Endothelial cell (in vitro differentiated cells): ENCODE data around the gene CGGBP1. TPM values are rescaled to one million over a fixed set of nuclear protein-coding genes. Genes with fewer than 3 reads are reported as not detected.

Experiments used
- DNase-seq: peaks from one replicate; pipeline ENCODE4 v3.0.0; 2021; ENCODE audit warnings: low spot score
- H3K27ac Mint-ChIP-seq: one replicate; pipeline ENCODE4 v1.8.0; 2021; ENCODE audit warnings: mixed read lengths, inconsistent platforms; ENCODE audit not compliant: unreplicated experiment
- H3K27me3 Mint-ChIP-seq: one replicate; pipeline ENCODE4 v1.8.0; 2021; ENCODE audit warnings: mild to moderate bottlenecking, moderate library complexity, mixed read lengths, inconsistent platforms; ENCODE audit not compliant: unreplicated experiment
- H3K36me3 Mint-ChIP-seq: one replicate; pipeline ENCODE4 v1.8.0; 2021; ENCODE audit warnings: mild to moderate bottlenecking, low read depth, mixed read lengths, inconsistent platforms; ENCODE audit not compliant: unreplicated experiment
- H3K4me1 Mint-ChIP-seq: one replicate; pipeline ENCODE4 v1.8.0; 2021; ENCODE audit warnings: mild to moderate bottlenecking, mixed read lengths, inconsistent platforms; ENCODE audit not compliant: unreplicated experiment
- H3K4me3 Mint-ChIP-seq: one replicate; pipeline ENCODE4 v1.8.0; 2021; ENCODE audit warnings: mild to moderate bottlenecking, mixed read lengths, inconsistent platforms; ENCODE audit not compliant: unreplicated experiment
- H3K9me3 Mint-ChIP-seq: one replicate; pipeline ENCODE4 v1.8.0; 2021; ENCODE audit warnings: mixed read lengths, inconsistent platforms; ENCODE audit not compliant: unreplicated experiment
- total RNA-seq: library from RNA; stranded (reverse); fragmentation: NEBNext Ultra II Directional; extraction: Animal tissue kit (Norgen Biotek cat#: 25700); gene quantifications from one replicate; pipeline ENCODE4 v1.2.1, GENCODE V29; 2021; ENCODE audit not compliant: unreplicated experiment
- TF ChIP-seq, protein P1 (sequence below): fragments of 200-600 bp; sonication (generic); IDR thresholded peaks from one replicate; pipeline ENCODE4 v1.5.0; 2021; ENCODE audit warnings: antibody characterized with exemption; ENCODE audit not compliant: unreplicated experiment

Gene CGGBP1
- total RNA-seq, 1 donor from 2014 or later, result 73.8 TPM

- peak overlapping the region; percentile 99 for H3K4me3 Mint-ChIP-seq
- peaks cover 25% of the 10 kb centered on the region for H3K36me3 Mint-ChIP-seq
- TF ChIP-seq, protein P1, sequence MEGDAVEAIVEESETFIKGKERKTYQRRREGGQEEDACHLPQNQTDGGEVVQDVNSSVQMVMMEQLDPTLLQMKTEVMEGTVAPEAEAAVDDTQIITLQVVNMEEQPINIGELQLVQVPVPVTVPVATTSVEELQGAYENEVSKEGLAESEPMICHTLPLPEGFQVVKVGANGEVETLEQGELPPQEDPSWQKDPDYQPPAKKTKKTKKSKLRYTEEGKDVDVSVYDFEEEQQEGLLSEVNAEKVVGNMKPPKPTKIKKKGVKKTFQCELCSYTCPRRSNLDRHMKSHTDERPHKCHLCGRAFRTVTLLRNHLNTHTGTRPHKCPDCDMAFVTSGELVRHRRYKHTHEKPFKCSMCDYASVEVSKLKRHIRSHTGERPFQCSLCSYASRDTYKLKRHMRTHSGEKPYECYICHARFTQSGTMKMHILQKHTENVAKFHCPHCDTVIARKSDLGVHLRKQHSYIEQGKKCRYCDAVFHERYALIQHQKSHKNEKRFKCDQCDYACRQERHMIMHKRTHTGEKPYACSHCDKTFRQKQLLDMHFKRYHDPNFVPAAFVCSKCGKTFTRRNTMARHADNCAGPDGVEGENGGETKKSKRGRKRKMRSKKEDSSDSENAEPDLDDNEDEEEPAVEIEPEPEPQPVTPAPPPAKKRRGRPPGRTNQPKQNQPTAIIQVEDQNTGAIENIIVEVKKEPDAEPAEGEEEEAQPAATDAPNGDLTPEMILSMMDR, result no peak
- H3K9me3 Mint-ChIP-seq, result no peaks in the 10 kb centered on the region
- peaks cover 28% of the 10 kb centered on the region for H3K4me1 Mint-ChIP-seq
- no peak for DNase-seq
- peak overlapping the region; percentile 87 for H3K27ac Mint-ChIP-seq
- H3K27me3 Mint-ChIP-seq, result peaks cover 8% of the 10 kb centered on the region
Measured at GRCh38 chr3:88058306-88058580, 562 bp downstream of the CGGBP1 start.

DNA sequence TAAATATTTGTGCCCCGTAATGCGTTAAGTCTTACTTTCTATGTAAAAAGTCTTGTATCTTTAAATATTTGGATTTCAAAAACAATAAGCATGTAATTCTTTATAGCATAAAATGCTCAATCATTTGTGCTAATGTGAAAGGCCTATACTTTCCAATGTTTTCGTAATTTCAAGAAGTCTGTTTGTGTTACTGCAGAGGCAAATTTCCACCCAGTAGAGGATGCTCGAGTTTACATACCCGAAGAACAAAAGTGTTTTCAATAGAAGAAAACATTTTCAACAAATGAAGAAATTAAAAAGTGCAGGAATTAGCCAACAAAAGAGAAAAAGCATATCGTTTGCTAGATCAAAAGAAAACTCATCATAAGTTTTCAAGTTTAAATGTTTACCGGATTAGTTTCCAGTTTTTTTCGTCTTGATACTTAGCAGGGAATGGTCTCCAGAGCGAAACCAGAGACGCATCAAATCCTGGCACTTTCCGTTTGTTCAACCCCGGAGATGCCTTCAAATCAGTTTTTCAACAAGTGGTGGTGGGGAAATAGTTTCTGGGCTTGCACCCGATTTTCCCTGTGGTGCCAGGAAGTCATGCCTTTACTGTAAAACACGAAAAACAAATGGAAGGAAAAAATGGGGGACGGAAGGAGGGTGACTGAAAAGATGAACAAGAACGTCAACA lies 1.0 kb downstream of the CGGBP1 start:
- Mint-ChIP-seq H3K4me3 (peak overlapping the region; percentile 89), H3K27ac (peak overlapping the region; percentile 87), H3K4me1 (peaks cover 28% of the 10 kb centered on the region), H3K36me3 (peaks cover 25% of the 10 kb centered on the region), H3K9me3 (no peaks in the 10 kb centered on the region), H3K27me3 (peaks cover 8% of the 10 kb centered on the region)
- TF ChIP-seq, protein P1, result no peak
- DNase-seq, result no peak

- Mint-ChIP-seq H3K4me3 (no peak overlapping the region), H3K27ac (no peak overlapping the region), H3K36me3 (no peaks in the 10 kb centered on the region), H3K9me3 (no peaks in the 10 kb centered on the region), H3K4me1 (no peaks in the 10 kb centered on the region), H3K27me3 (no peaks in the 10 kb centered on the region)
- TF ChIP-seq, protein P1, result no peak
- no peak for DNase-seq
Measured at GRCh38 chr3:88046766-88047165, 12.0 kb downstream of the CGGBP1 start.

- Mint-ChIP-seq H3K36me3 (no peaks in the 10 kb centered on the region), H3K27me3 (no peaks in the 10 kb centered on the region), H3K27ac (no peak overlapping the region), H3K4me3 (no peak overlapping the region), H3K9me3 (no peaks in the 10 kb centered on the region), H3K4me1 (no peaks in the 10 kb centered on the region)
- no peak for DNase-seq
- TF ChIP-seq, protein P1, result no peak
Measured at GRCh38 chr3:88044411-88044810, 14.4 kb downstream of the CGGBP1 start.

GRCh38 chr3:88041005-88041404 lies 17.8 kb downstream of the CGGBP1 start:
- no peak overlapping the region for H3K27ac Mint-ChIP-seq
- H3K4me1 Mint-ChIP-seq, result no peaks in the 10 kb centered on the region
- TF ChIP-seq, protein P1, result no peak
- H3K27me3 Mint-ChIP-seq, result no peaks in the 10 kb centered on the region
- H3K9me3 Mint-ChIP-seq, result no peaks in the 10 kb centered on the region
- H3K4me3 Mint-ChIP-seq, result no peak overlapping the region
- no peak for DNase-seq
- H3K36me3 Mint-ChIP-seq, result no peaks in the 10 kb centered on the region
